Caco-2 (cell line): ENCODE data around the gene PPP6R2. TPM values are rescaled to one million over a fixed set of nuclear protein-coding genes. Genes with fewer than 3 reads are reported as not detected.

Experiments
- BruUV-seq: library from RNA; stranded (reverse); fragments of 400-500 nt; replicated peaks from 2 replicates; lab custom pipeline; 2021; lab: Mats Ljungman, UMichigan
- CTCF ChIA-PET: fragments of 300-600 bp; sonication (Branson Sonifier 250); formaldehyde crosslinking; loops from one replicate; lab custom pipeline; 2022; ENCODE audit warnings: antibody characterized with exemption; lab: Charles Lee
- POLR2A ChIA-PET: fragments of 300-600 bp; sonication (Branson Sonifier 250); formaldehyde crosslinking; loops from one replicate; lab custom pipeline; 2022; ENCODE audit warnings: antibody characterized with exemption; lab: Charles Lee
- DNase-seq, 2 experiments: peaks; one replicate each; pipeline versions ENCODE4 v3.0.0 to v3.0.0-alpha.2; 2020 to 2022
- H3K27me3 ChIP-seq: replicated peaks from 2 replicates; pipeline ENCODE4 v1.6.0; 2011; ENCODE audit warnings: low read length; ENCODE audit not compliant: control insufficient read depth, insufficient read depth
- H3K36me3 ChIP-seq: 2 replicates; pipeline ENCODE4 v1.5.1; 2011; ENCODE audit warnings: low read length; ENCODE audit not compliant: control insufficient read depth, insufficient read depth
- H3K4me1 ChIP-seq: fragments of 250-450 bp; sonication (Bioruptor Pico); 2 replicates; pipeline ENCODE4 v1.5.1; 2020; ENCODE audit warnings: mild to moderate bottlenecking
- H3K4me3 ChIP-seq: 2 replicates; pipeline ENCODE4 v1.5.1; 2011; ENCODE audit warnings: low read depth, mild to moderate bottlenecking, control low read depth, low read length
- H3K9me3 ChIP-seq: fragments of 250-450 bp; sonication (Bioruptor Pico); 2 replicates; pipeline ENCODE4 v1.5.1; 2020; ENCODE audit warnings: mild to moderate bottlenecking, moderate library complexity
- H3K27ac Mint-ChIP-seq: one replicate; pipeline ENCODE4 v1.8.0; 2022; ENCODE audit warnings: mixed read lengths; ENCODE audit not compliant: unreplicated experiment
- H3K27me3 Mint-ChIP-seq: one replicate; pipeline ENCODE4 v1.8.0; 2022; ENCODE audit warnings: mixed read lengths; ENCODE audit not compliant: insufficient read depth, unreplicated experiment
- H3K36me3 Mint-ChIP-seq: one replicate; pipeline ENCODE4 v1.8.0; 2022; ENCODE audit warnings: mild to moderate bottlenecking, mixed read lengths; ENCODE audit not compliant: insufficient read depth, unreplicated experiment
- H3K4me1 Mint-ChIP-seq: one replicate; pipeline ENCODE4 v1.8.0; 2022; ENCODE audit warnings: low read depth, mixed read lengths; ENCODE audit not compliant: unreplicated experiment
- H3K4me3 Mint-ChIP-seq: one replicate; pipeline ENCODE4 v1.8.0; 2022; ENCODE audit warnings: mild to moderate bottlenecking, moderate library complexity, mixed read lengths; ENCODE audit not compliant: unreplicated experiment
- H3K9me3 Mint-ChIP-seq: one replicate; pipeline ENCODE4 v1.8.0; 2022; ENCODE audit warnings: mixed read lengths; ENCODE audit not compliant: unreplicated experiment
- CTCF ChIP-seq, 2 experiments: fragments of 200-600 bp in 1 of 2; IDR thresholded peaks; 1 replicate in 1 of 2; 2 replicates in 1 of 2; pipeline versions ENCODE4 v1.5.1 to v1.8.0; 2011 to 2022; ENCODE audit warnings: antibody characterized with exemption in 1 of 2, control low read depth in 1 of 2, inconsistent platforms in 1 of 2, low read depth in 1 of 2, low read length in 1 of 2, mild to moderate bottlenecking in 1 of 2, moderate library complexity in 1 of 2; ENCODE audit not compliant: insufficient read depth in 1 of 2, severe bottlenecking in 1 of 2, unreplicated experiment in 1 of 2
- intact Hi-C: fragments of 100-400 bp; cut with micrococcal nuclease; formaldehyde crosslinking; loops from one replicate; pipeline ENCODE4 v1.10.0; 2022; ENCODE audit not compliant: unreplicated experiment
- total RNA-seq: library from RNA; stranded (reverse); gene quantifications from 2 replicates; pipeline ENCODE4 v1.2.3, GENCODE V29; 2022

PPP6R2 gene
- total RNA-seq, 1 experiment from 2014 or later: 60.7 TPM

GRCh38 chr22:50463188-50463900, 120.2 kb downstream of the PPP6R2 start:
- Histone ChIP-seq H3K4me1 (peaks cover 6% of the 10 kb centered on the region; the same call in 1 of the 2 replicates), H3K27me3 (no peaks in the 10 kb centered on the region), H3K36me3 (peaks cover 7% of the 10 kb centered on the region), H3K9me3 (no peaks in the 10 kb centered on the region), H3K4me3 (no peak overlapping the region)
- DNase-seq: no peak
- TF ChIP-seq CTCF (IDR thresholded peaks at IDR 0.05; ENCODE audit: insufficient read depth in 1 of 2, low read depth in 1 of 2, low read length in 1 of 2, severe bottlenecking in 1 of 2, unreplicated experiment in 1 of 2): no peak
- no peak overlapping the region for H3K27ac Mint-ChIP-seq
- ChIA-PET CTCF (no interaction called here), POLR2A (no interaction called here)
- intact Hi-C loops: no loop called here
- H3K4me3 Mint-ChIP-seq: no peak overlapping the region
- H3K4me1 Mint-ChIP-seq: peaks cover 5% of the 10 kb centered on the region
- H3K9me3 Mint-ChIP-seq: no peaks in the 10 kb centered on the region
- BruUV-seq: no TSS peak
- no peaks in the 10 kb centered on the region for H3K27me3 Mint-ChIP-seq
- H3K36me3 Mint-ChIP-seq: peaks cover 25% of the 10 kb centered on the region

- peaks cover 7% of the 10 kb centered on the region for H3K36me3 ChIP-seq
- Mint-ChIP-seq H3K27me3 (no peaks in the 10 kb centered on the region), H3K27ac (no peak overlapping the region), H3K9me3 (no peaks in the 10 kb centered on the region), H3K4me1 (peaks cover 5% of the 10 kb centered on the region), H3K36me3 (peaks cover 15% of the 10 kb centered on the region), H3K4me3 (no peak overlapping the region)
- POLR2A ChIA-PET: no interaction called here
- TF ChIP-seq CTCF (IDR thresholded peaks at IDR 0.05; ENCODE audit: insufficient read depth in 1 of 2, low read depth in 1 of 2, low read length in 1 of 2, severe bottlenecking in 1 of 2, unreplicated experiment in 1 of 2): no peak
- peaks cover 6% of the 10 kb centered on the region; the same call in 1 of the 2 replicates for H3K4me1 ChIP-seq
- no peaks in the 10 kb centered on the region for H3K9me3 ChIP-seq
- BruUV-seq: no TSS peak
- CTCF ChIA-PET: no interaction called here
- no peak overlapping the region for H3K4me3 ChIP-seq
- H3K27me3 ChIP-seq: no peaks in the 10 kb centered on the region
- intact Hi-C loops: no loop called here
- DNase-seq: no peak
Observed at GRCh38 chr22:50464451-50464850, 121.3 kb downstream of the PPP6R2 start.

GRCh38 chr22:50465066-50465930, 122.2 kb downstream of the PPP6R2 start:
- POLR2A ChIA-PET: no interaction called here
- no peaks in the 10 kb centered on the region for H3K9me3 Mint-ChIP-seq
- BruUV-seq: no TSS peak
- Histone ChIP-seq H3K27me3 (no peaks in the 10 kb centered on the region), H3K4me3 (no peak overlapping the region), H3K9me3 (no peaks in the 10 kb centered on the region), H3K36me3 (peaks cover 7% of the 10 kb centered on the region), H3K4me1 (peaks cover 9% of the 10 kb centered on the region; the same call in 1 of the 2 replicates)
- no peak overlapping the region for H3K27ac Mint-ChIP-seq
- CTCF ChIA-PET: no interaction called here
- no peaks in the 10 kb centered on the region for H3K27me3 Mint-ChIP-seq
- no peak for TF ChIP-seq CTCF (IDR thresholded peaks at IDR 0.05; ENCODE audit: insufficient read depth in 1 of 2, low read depth in 1 of 2, low read length in 1 of 2, severe bottlenecking in 1 of 2, unreplicated experiment in 1 of 2)
- H3K36me3 Mint-ChIP-seq: peaks cover 15% of the 10 kb centered on the region
- no peak overlapping the region for H3K4me3 Mint-ChIP-seq
- intact Hi-C loops: no loop called here
- peaks cover 5% of the 10 kb centered on the region for H3K4me1 Mint-ChIP-seq
- DNase-seq: no peak
